ENCODE measurements around the gene LRWD1. TPM values are rescaled to one million over a fixed set of nuclear protein-coding genes. Genes with fewer than 3 reads are reported as not detected.

Gene LRWD1
- total RNA-seq, 1 experiment from 2014 or later: 39.5 TPM

GRCh38 chr7:102466097-102466496 is 1.3 kb downstream of the LRWD1 start:
- no peaks in the 10 kb centered on the region for H3K9me3 ChIP-seq (ENCODE audit: control insufficient read depth in 1 of 2, insufficient read depth in 1 of 2, low read depth in 1 of 2, low read length in 2 of 2)
- ChIA-PET RAD21 (ENCODE audit: low non-redundant PET in 1 of 2, low total read pairs in 2 of 2, uncharacterized antibody in 2 of 2, unreplicated experiment in 2 of 2) (no interaction called here), CTCF (no interaction called here), POLR2A (interaction anchor here (0.6 to 1.1 kb wide), 2 partner anchors 10 to 34 kb away, joined by 3 read pairs; no protein-coding TSS in a partner anchor)
- DNase-seq (ENCODE audit: low read depth, low spot score) (no peak), ATAC-seq (no peak)
- no peaks in the 10 kb centered on the region for H4K20me1 ChIP-seq (ENCODE audit: insufficient read depth)
- no TSS peak for BruUV-seq (replicated peaks)
- intact Hi-C loops (cut with micrococcal nuclease): no loop called here
- H3K27me3 ChIP-seq (ENCODE audit: insufficient read depth, low read length): no peaks in the 10 kb centered on the region
- no peak overlapping the region for H3K9ac ChIP-seq (ENCODE audit: low read length)
- TF ChIP-seq SRF (IDR thresholded peaks at IDR 0.05; ENCODE audit: low read depth): no peak
- TF ChIP-seq ZBTB33 (IDR thresholded peaks at IDR 0.05; ENCODE audit: extremely low read depth, insufficient replicate concordance, low read length): no peak
- no peak for TF ChIP-seq CTCF (IDR thresholded peaks at IDR 0.05 in 2 of 3, conservative IDR thresholded peaks at IDR 0.05 in 1 of 3; ENCODE audit: borderline replicate concordance in 1 of 3, insufficient read depth in 1 of 3, low read depth in 2 of 3, low read length in 2 of 3)
- TF ChIP-seq SP1 (IDR thresholded peaks at IDR 0.05; ENCODE audit: low read depth): no peak
- TF ChIP-seq ATF3 (IDR thresholded peaks at IDR 0.05): no peak
- no peak for TF ChIP-seq POLR2A (IDR thresholded peaks at IDR 0.05; ENCODE audit: borderline replicate concordance, extremely low read depth, insufficient read depth, insufficient read length)
- TF ChIP-seq ZFX (IDR thresholded peaks at IDR 0.05): no peak
- no peak for TF ChIP-seq ZNF274 (IDR thresholded peaks at IDR 0.05; ENCODE audit: low read depth, low read length)
- no peak for TF ChIP-seq ELF1 (IDR thresholded peaks at IDR 0.05; ENCODE audit: borderline replicate concordance, low read depth)
- TF ChIP-seq REST (IDR thresholded peaks at IDR 0.05; ENCODE audit: low read depth): no peak
- no peak for TF ChIP-seq POLR2AphosphoS5 (IDR thresholded peaks at IDR 0.05; ENCODE audit: low read depth, low read length)
- no peak for TF ChIP-seq CBX3 (IDR thresholded peaks at IDR 0.05; ENCODE audit: low read depth)
- no peak for TF ChIP-seq EZH2 (IDR thresholded peaks at IDR 0.05)
- no peak for TF ChIP-seq FOSL1 (IDR thresholded peaks at IDR 0.05; ENCODE audit: low read depth)
- TF ChIP-seq YY1 (IDR thresholded peaks at IDR 0.05; ENCODE audit: extremely low read depth, insufficient replicate concordance, low read depth, low read length): no peak
- no peak for TF ChIP-seq EGR1 (IDR thresholded peaks at IDR 0.05; ENCODE audit: low read depth)
- H2AFZ ChIP-seq (ENCODE audit: low read depth, low read length, poor library complexity, severe bottlenecking): no peak overlapping the region
- H3K4me1 ChIP-seq (ENCODE audit: control insufficient read depth in 1 of 2, insufficient read depth in 2 of 2, low read length in 2 of 2): peaks cover 5 to 17% of the 10 kb centered on the region in 2 experiments; a peak in 2 of 4 replicates
- H3K9me2 ChIP-seq (ENCODE audit: insufficient read depth): no peaks in the 10 kb centered on the region
- H3K4me2 ChIP-seq (ENCODE audit: low read length): peak overlapping the region; percentile 84
- H3K27ac ChIP-seq (ENCODE audit: low read depth, low read length): peak overlapping the region; percentile 22; the same call in 1 of the 2 replicates
- no peaks in the 10 kb centered on the region; a peak in 1 of 4 replicates for H3K36me3 ChIP-seq (ENCODE audit: control insufficient read depth in 1 of 2, insufficient read depth in 2 of 2, low read length in 2 of 2)
- H3K79me2 ChIP-seq (ENCODE audit: insufficient read depth, low read length): peaks cover 40% of the 10 kb centered on the region
- H3K4me3 ChIP-seq (replicated peaks in 1 of 2; ENCODE audit: low read depth in 1 of 2, low read length in 2 of 2): peak overlapping the region; percentile 93 to 99

All from HCT116 (cell line).